Osteoblast (primary cell): ENCODE measurements around the gene KY. TPM values are rescaled to one million over a fixed set of nuclear protein-coding genes. Genes with fewer than 3 reads are reported as not detected.

Experiments
- DNase-seq: peaks from one replicate; pipeline ENCODE4 v3.0.0; 2011; ENCODE audit warnings: low spot score, mixed read lengths; ENCODE audit not compliant: insufficient read length; ENCODE audit errors: missing footprints
- H2AFZ ChIP-seq: 2 replicates; pipeline ENCODE4 v1.6.0; 2011; ENCODE audit warnings: mild to moderate bottlenecking, low read length
- H3K27ac ChIP-seq: 2 replicates; pipeline ENCODE4 v1.5.1; 2011; ENCODE audit warnings: mild to moderate bottlenecking, low read depth, low read length, moderate library complexity
- H3K27me3 ChIP-seq: 2 replicates; pipeline ENCODE4 v1.6.0; 2012; ENCODE audit warnings: mild to moderate bottlenecking, control low read depth, inconsistent platforms, low read length, moderate library complexity; ENCODE audit not compliant: insufficient read depth
- H3K36me3 ChIP-seq: 2 replicates; pipeline ENCODE4 v1.5.1; 2011; ENCODE audit warnings: mild to moderate bottlenecking, low read length, control low read depth, moderate library complexity; ENCODE audit not compliant: insufficient read depth
- H3K4me1 ChIP-seq: 2 replicates; pipeline ENCODE4 v1.5.1; 2011; ENCODE audit warnings: mild to moderate bottlenecking, low read length, control low read depth, moderate library complexity; ENCODE audit not compliant: insufficient read depth
- H3K4me2 ChIP-seq: 2 replicates; pipeline ENCODE4 v1.6.0; 2011; ENCODE audit warnings: mild to moderate bottlenecking, low read length; ENCODE audit not compliant: insufficient read depth
- H3K4me3 ChIP-seq: fragments of 200-600 bp; sonication (generic); 3 replicates; pipeline ENCODE4 v1.5.1; 2012; ENCODE audit warnings: mild to moderate bottlenecking, low read length, inconsistent platforms; ENCODE audit not compliant: insufficient read depth
- H3K79me2 ChIP-seq: 2 replicates; pipeline ENCODE4 v1.6.0; 2012; ENCODE audit warnings: mild to moderate bottlenecking, low read length, control low read depth, inconsistent platforms; ENCODE audit not compliant: insufficient read depth
- H3K9me3 ChIP-seq: 2 replicates; pipeline ENCODE4 v1.5.1; 2011; ENCODE audit warnings: low read depth, low read length, control low read depth
- H4K20me1 ChIP-seq: 2 replicates; pipeline ENCODE4 v1.6.0; 2012; ENCODE audit warnings: mild to moderate bottlenecking, low read length, control low read depth; ENCODE audit not compliant: insufficient read depth
- total RNA-seq: library from RNA; depleted of rRNA; stranded (reverse); fragments of >200 nt; gene quantifications from 2 replicates; pipeline ENCODE4 v1.2.3, GENCODE V29; 2012
- TF ChIP-seq, protein P1 (sequence below): IDR thresholded peaks from 2 replicates; pipeline ENCODE4 v1.5.1; 2011; ENCODE audit warnings: mild to moderate bottlenecking, low read depth, low read length, moderate library complexity; ENCODE audit errors: extremely low read depth

The KY gene
- total RNA-seq, 1 donor, result 3.6 TPM

DNA sequence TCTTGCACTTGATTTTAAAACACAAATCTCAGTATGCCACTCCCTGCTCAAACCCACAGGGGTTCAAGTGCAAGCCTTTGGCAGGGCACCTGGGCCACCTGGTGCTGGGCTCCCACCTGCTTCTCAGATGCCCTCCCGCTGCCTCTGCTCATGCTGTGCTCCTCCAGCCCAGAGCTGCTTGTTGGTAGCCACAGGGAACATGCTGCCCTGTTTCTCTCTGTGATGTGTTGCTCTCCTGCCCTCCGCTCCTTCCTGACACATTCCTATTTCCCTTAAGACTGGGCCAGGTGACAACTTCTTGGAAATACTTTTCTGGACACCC, 27.1 kb upstream of the KY start:
- Histone ChIP-seq H2AFZ (peak overlapping the region; percentile 51), H3K4me1 (peaks cover 29% of the 10 kb centered on the region), H3K4me2 (peak overlapping the region; percentile 7), H3K79me2 (no peaks in the 10 kb centered on the region), H4K20me1 (no peaks in the 10 kb centered on the region), H3K36me3 (no peaks in the 10 kb centered on the region), H3K27ac (no peak overlapping the region), H3K9me3 (peaks cover 6% of the 10 kb centered on the region), H3K27me3 (no peaks in the 10 kb centered on the region), H3K4me3 (no peak overlapping the region)
- no peak for DNase-seq
- TF ChIP-seq, protein P1, sequence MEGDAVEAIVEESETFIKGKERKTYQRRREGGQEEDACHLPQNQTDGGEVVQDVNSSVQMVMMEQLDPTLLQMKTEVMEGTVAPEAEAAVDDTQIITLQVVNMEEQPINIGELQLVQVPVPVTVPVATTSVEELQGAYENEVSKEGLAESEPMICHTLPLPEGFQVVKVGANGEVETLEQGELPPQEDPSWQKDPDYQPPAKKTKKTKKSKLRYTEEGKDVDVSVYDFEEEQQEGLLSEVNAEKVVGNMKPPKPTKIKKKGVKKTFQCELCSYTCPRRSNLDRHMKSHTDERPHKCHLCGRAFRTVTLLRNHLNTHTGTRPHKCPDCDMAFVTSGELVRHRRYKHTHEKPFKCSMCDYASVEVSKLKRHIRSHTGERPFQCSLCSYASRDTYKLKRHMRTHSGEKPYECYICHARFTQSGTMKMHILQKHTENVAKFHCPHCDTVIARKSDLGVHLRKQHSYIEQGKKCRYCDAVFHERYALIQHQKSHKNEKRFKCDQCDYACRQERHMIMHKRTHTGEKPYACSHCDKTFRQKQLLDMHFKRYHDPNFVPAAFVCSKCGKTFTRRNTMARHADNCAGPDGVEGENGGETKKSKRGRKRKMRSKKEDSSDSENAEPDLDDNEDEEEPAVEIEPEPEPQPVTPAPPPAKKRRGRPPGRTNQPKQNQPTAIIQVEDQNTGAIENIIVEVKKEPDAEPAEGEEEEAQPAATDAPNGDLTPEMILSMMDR, result no peak

DNA sequence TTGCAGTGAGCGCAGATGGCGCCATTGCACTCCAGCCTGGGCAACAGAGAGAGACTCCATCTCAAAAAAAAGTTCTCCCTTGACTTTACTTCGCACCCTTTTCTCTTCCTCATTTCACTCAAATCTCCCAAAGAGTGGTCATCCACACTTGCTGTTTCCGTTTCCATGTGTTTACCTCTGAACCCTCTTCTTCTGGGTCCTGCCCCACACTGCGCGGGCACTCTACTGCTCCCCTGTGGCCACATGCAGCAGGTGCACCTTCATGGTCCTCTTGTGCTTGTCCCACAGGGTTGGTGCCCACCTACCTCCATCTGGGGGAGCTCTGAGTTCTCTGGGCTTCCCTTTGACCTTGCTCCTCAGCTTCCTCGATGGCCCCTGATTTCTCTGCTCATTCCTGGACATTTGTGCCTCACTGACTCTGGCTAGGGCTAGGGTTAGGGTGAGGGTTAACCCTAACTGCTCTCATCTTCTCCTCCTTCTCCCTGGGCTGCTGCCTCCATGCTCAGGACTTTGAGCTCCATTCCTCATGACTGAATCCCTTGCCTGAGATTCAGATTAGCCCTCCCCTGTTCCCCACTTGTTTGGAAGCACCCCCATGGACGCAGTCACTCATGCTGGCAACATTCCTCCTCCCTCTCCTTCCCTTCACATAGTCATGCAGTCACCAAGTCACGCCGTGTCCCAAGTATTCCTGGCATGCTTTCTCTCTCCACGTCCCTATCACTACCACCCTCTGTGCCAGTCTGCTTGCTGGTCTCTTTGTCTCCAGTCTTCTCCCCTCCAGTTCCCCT, 26.6 kb upstream of the KY start:
- Histone ChIP-seq H3K27ac (no peak overlapping the region), H3K27me3 (no peaks in the 10 kb centered on the region), H3K36me3 (no peaks in the 10 kb centered on the region), H3K79me2 (no peaks in the 10 kb centered on the region), H4K20me1 (no peaks in the 10 kb centered on the region), H3K9me3 (peaks cover 6% of the 10 kb centered on the region), H3K4me3 (no peak overlapping the region), H2AFZ (peak overlapping the region; percentile 51), H3K4me2 (peak overlapping the region; percentile 7), H3K4me1 (peaks cover 24% of the 10 kb centered on the region)
- DNase-seq, result peak; percentile 65
- TF ChIP-seq, protein P1, result peak; percentile 56

DNA sequence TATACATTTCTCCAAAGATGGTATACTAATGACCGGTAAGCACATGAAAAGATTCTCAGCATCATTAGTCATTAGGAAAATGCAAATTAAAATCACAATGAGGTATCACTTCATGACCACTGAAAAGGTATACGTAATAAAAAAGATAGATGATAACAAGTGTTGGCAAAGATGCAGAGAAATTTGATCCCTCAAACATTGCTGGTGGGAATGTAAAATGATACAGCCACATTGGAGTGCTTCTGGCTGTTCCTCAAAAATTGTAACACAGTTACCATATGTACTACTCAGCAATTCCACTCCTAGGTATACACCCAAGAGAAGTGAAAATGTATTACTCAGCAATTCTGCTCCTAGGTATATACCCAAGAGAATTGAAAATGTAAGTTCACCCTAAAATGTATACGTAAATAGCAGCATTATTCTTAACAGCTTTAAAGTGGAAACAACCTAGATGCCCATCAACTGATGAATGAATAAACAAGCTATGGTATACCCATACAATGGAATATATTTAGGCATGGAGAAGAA, 25.0 kb upstream of the KY start:
- H3K27me3 ChIP-seq, result no peaks in the 10 kb centered on the region
- H2AFZ ChIP-seq, result no peak overlapping the region
- H4K20me1 ChIP-seq, result no peaks in the 10 kb centered on the region
- no peak overlapping the region for H3K4me3 ChIP-seq
- no peak overlapping the region for H3K4me2 ChIP-seq
- H3K36me3 ChIP-seq, result no peaks in the 10 kb centered on the region
- no peak for DNase-seq
- peaks cover 11% of the 10 kb centered on the region for H3K4me1 ChIP-seq
- TF ChIP-seq, protein P1, result no peak
- H3K9me3 ChIP-seq, result peaks cover 6% of the 10 kb centered on the region
- H3K79me2 ChIP-seq, result no peaks in the 10 kb centered on the region
- H3K27ac ChIP-seq, result no peak overlapping the region

DNA sequence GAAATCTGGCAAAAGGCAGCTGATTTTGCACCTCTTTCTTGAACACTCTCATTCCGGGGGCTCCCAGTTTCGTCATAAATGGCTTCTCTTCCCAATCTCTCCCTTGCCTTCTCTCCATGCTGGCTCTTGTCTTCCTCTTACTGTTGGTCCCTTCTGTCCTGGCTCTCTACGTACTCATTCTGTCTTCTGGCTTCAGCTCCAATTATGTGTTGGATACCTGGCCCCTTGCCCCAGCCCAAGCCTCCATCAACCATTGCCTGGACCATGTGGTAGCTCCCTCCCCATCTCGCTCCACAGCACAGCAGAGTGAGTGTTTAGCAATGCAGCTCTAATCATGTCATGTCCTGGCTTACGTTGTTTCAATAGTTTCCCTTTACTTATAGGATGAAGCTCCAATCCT, 21.7 kb upstream of the KY start:
- no peak for DNase-seq
- Histone ChIP-seq H3K27me3 (no peaks in the 10 kb centered on the region), H4K20me1 (no peaks in the 10 kb centered on the region), H3K36me3 (no peaks in the 10 kb centered on the region), H3K4me3 (no peak overlapping the region), H3K4me1 (peaks cover 5% of the 10 kb centered on the region), H3K4me2 (no peak overlapping the region), H3K27ac (no peak overlapping the region), H3K79me2 (no peaks in the 10 kb centered on the region), H3K9me3 (peaks cover 6% of the 10 kb centered on the region), H2AFZ (no peak overlapping the region)
- TF ChIP-seq, protein P1, result no peak
